Calu3 (cell line): Measurements from ENCODE around the gene EDNRB. TPM values are rescaled to one million over a fixed set of nuclear protein-coding genes. Genes with fewer than 3 reads are reported as not detected.

Experiments
- Bru-seq: library from RNA; stranded (reverse); fragments of 400-500 nt; gene quantifications from one replicate; lab custom pipeline; 2021; lab: Mats Ljungman, UMichigan
- BruChase-seq, 2 experiments: library from RNA; stranded (reverse); fragments of 400-500 nt; gene quantifications; one replicate each; lab custom pipeline; 2021; lab: Mats Ljungman, UMichigan
- BruUV-seq: library from RNA; stranded (reverse); fragments of 400-500 nt; replicated peaks from 2 replicates; lab custom pipeline; 2021; lab: Mats Ljungman, UMichigan
- CTCF ChIA-PET: fragments of 300-600 bp; sonication (Branson Sonifier 250); formaldehyde crosslinking; loops from one replicate; lab custom pipeline; 2022; ENCODE audit warnings: antibody characterized with exemption; lab: Charles Lee
- DNase-seq: peaks from one replicate; pipeline ENCODE4 v3.0.0; 2022
- H3K27ac Mint-ChIP-seq: one replicate; pipeline ENCODE4 v1.8.0; 2022; ENCODE audit warnings: mixed read lengths; ENCODE audit not compliant: unreplicated experiment
- H3K27me3 Mint-ChIP-seq: one replicate; pipeline ENCODE4 v1.8.0; 2022; ENCODE audit warnings: mixed read lengths; ENCODE audit not compliant: unreplicated experiment
- H3K36me3 Mint-ChIP-seq: one replicate; pipeline ENCODE4 v1.8.0; 2022; ENCODE audit warnings: mild to moderate bottlenecking, moderate library complexity, mixed read lengths; ENCODE audit not compliant: insufficient read depth, unreplicated experiment
- H3K4me1 Mint-ChIP-seq: one replicate; pipeline ENCODE4 v1.8.0; 2022; ENCODE audit warnings: mild to moderate bottlenecking, low read depth, mixed read lengths; ENCODE audit not compliant: unreplicated experiment
- H3K4me3 Mint-ChIP-seq: one replicate; pipeline ENCODE4 v1.8.0; 2022; ENCODE audit warnings: mild to moderate bottlenecking, low read depth, moderate library complexity, mixed read lengths; ENCODE audit not compliant: unreplicated experiment
- H3K9me3 Mint-ChIP-seq: one replicate; pipeline ENCODE4 v1.8.0; 2022; ENCODE audit warnings: low read depth, mixed read lengths; ENCODE audit not compliant: unreplicated experiment
- intact Hi-C: fragments of 100-400 bp; cut with micrococcal nuclease; formaldehyde crosslinking; loops from one replicate; pipeline ENCODE4 v1.10.0; 2022; ENCODE audit not compliant: unreplicated experiment
- long read RNA-seq: library from polyadenylated mRNA; stranded (forward); transcript quantifications from one replicate; pipeline ENCODE4 v2.0.0, GENCODE V29; 2022
- total RNA-seq: library from RNA; stranded (reverse); gene quantifications from 2 replicates; pipeline ENCODE4 v1.2.3, GENCODE V29; 2022
- TF ChIP-seq, protein P1 (sequence below): fragments of 200-600 bp; IDR thresholded peaks from one replicate; pipeline ENCODE4 v1.8.0; 2022; ENCODE audit warnings: antibody characterized with exemption; ENCODE audit not compliant: unreplicated experiment

EDNRB gene
- not detected in 2 replicates for total RNA-seq
- not detected for Bru-seq, nascent RNA
- BruChase-seq, experiment 1, labeled RNA remaining after a 6-hour chase, result percentile 1 among the genes with signal in this experiment
- BruChase-seq, experiment 2, labeled RNA remaining after a 2-hour chase, result not detected
- long read RNA-seq, result 0 reads

DNA sequence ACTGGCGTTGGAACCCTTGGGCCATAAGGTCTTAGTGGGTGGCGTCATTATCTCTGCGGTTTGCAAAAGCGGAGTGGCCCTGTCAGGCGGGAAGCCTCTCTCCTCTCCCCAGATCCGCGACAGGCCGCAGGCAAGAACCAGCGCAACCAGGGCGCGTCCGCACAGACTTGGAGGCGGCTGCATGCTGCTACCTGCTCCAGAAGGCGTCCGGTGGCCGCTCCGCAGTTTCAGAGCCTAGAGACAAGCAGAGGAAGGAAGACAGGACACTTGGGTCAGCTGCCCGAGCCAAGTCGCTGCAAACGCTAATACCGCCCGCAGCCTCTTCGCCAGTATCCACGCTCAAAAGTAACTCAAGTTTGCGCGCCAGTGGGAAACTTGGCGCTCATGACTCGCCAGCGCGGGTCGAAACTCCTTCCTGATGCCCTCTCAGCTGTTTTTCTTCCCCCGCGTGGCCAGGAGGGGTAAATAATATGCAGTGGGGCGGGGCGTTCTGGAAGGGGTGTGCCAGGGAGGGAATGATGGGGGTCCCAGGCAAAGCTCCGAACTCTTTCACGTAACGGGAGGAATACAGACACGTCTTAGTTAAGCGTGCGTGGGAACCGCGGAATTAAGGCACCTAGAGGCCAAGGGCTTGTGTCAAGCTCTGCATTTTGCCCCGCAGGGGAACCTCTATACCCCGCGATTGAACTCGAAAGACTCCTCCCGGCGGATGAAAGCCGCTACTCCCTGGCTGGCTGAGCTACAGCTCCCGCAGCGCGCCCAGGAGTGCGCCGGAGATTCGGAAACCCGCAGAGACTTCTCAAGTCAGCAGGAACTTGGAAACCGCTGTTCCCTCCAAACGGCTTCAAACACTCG, at the start of gene EDNRB:
Gene EDNRB (minus strand): TSS at position 441 of the 855 bp plus-strand sequence. CDS start 258 bp downstream, at position 183.
- Mint-ChIP-seq H3K9me3 (no peaks in the 10 kb centered on the region), H3K4me3 (no peak within 1 kb of the TSS), H3K36me3 (no peaks in the 10 kb centered on the region), H3K27me3 (no peaks in the 10 kb centered on the region), H3K4me1 (no peaks in the 10 kb centered on the region), H3K27ac (no peak within 1 kb of the TSS)
- intact Hi-C loops, result no loop called here
- TF ChIP-seq, protein P1, sequence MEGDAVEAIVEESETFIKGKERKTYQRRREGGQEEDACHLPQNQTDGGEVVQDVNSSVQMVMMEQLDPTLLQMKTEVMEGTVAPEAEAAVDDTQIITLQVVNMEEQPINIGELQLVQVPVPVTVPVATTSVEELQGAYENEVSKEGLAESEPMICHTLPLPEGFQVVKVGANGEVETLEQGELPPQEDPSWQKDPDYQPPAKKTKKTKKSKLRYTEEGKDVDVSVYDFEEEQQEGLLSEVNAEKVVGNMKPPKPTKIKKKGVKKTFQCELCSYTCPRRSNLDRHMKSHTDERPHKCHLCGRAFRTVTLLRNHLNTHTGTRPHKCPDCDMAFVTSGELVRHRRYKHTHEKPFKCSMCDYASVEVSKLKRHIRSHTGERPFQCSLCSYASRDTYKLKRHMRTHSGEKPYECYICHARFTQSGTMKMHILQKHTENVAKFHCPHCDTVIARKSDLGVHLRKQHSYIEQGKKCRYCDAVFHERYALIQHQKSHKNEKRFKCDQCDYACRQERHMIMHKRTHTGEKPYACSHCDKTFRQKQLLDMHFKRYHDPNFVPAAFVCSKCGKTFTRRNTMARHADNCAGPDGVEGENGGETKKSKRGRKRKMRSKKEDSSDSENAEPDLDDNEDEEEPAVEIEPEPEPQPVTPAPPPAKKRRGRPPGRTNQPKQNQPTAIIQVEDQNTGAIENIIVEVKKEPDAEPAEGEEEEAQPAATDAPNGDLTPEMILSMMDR, result no peak
- no peak for DNase-seq
- BruUV-seq, result no TSS peak
- CTCF ChIA-PET, result no interaction called here

DNA sequence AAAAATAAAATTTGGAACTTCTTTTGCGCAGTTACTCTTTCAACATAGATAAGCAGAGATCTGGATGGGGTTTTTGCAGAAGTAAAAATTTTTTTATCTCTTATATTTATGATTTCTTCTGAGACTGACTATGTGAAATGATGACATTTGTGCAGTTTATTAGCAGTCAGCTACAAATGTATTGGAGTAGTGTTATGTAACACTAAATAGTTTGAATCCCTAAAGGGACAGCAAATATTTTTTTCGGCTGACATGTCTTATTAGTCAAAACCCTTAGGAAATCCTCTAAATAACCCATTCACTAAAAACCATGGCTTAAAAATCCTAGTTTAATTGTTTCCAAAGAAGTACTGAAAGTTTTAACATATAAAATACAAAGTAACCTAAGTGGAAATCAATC, 48.0 kb upstream of the EDNRB start:
- Mint-ChIP-seq H3K27me3 (no peaks in the 10 kb centered on the region), H3K9me3 (no peaks in the 10 kb centered on the region), H3K27ac (no peak overlapping the region), H3K36me3 (no peaks in the 10 kb centered on the region), H3K4me1 (no peaks in the 10 kb centered on the region), H3K4me3 (no peak overlapping the region)
- no peak for DNase-seq
- no TSS peak for BruUV-seq
- CTCF ChIA-PET, result no interaction called here
- TF ChIP-seq, protein P1, result no peak
- intact Hi-C loops, result no loop called here

DNA sequence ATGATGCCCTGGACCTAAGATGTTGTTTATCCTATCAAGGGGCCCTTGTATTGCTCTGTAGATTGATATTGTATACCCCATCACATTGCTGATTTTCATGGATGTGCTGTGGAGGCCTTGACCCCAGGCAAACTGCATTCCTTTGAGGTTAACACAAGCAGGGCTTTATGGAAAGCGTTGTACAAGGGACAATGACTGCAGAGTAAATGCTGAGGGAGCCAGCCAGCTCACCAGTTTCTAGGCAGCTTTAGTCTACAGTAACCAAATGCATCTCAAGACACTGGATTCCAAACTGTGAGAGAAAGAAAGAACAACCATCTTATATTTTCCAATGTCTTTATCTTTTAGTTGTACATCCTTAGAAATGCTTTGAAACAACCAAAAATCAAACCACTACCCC, 34.1 kb upstream of the EDNRB start:
- no TSS peak for BruUV-seq
- no peaks in the 10 kb centered on the region for H3K9me3 Mint-ChIP-seq
- intact Hi-C loops, result no loop called here

DNA sequence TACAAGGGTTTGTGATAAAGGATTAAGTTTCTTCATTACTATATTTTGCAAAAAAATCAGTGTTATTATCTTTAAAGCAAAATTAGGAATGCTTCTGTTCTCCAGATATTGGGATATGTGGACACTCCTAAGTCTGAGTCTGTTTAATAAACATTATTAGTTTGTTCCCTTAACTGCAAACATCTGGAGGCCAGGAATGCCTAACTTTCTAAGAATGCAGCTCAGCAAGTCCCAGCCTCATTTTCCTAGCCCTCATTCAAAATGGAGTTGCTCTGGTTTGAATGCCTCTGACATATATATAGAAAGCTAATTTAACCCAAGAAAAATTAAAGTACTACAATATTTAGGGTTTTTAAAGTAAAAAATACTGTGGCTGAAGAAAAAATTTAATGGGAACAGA, 33.6 kb upstream of the EDNRB start:
- intact Hi-C loops, result no loop called here
- no TSS peak for BruUV-seq
- H3K36me3 Mint-ChIP-seq, result no peaks in the 10 kb centered on the region
- TF ChIP-seq, protein P1, result no peak
- no peak for DNase-seq
- no peak overlapping the region for H3K4me3 Mint-ChIP-seq
- H3K4me1 Mint-ChIP-seq, result no peaks in the 10 kb centered on the region
- no peaks in the 10 kb centered on the region for H3K9me3 Mint-ChIP-seq
- H3K27ac Mint-ChIP-seq, result no peak overlapping the region
- H3K27me3 Mint-ChIP-seq, result no peaks in the 10 kb centered on the region
- CTCF ChIA-PET, result no interaction called here

More for the DNA sequence above, 34.1 kb upstream of the EDNRB start:
- Mint-ChIP-seq H3K27me3 (no peaks in the 10 kb centered on the region), H3K4me3 (no peak overlapping the region), H3K27ac (no peak overlapping the region), H3K36me3 (no peaks in the 10 kb centered on the region), H3K4me1 (no peaks in the 10 kb centered on the region)
- CTCF ChIA-PET, result no interaction called here
- TF ChIP-seq, protein P1, result no peak
- no peak for DNase-seq
